Neural cell (in vitro differentiated cells): ENCODE results near the gene CEACAM8. TPM values are rescaled to one million over a fixed set of nuclear protein-coding genes. Genes with fewer than 3 reads are reported as not detected.

ENCODE experiments used
- H2AFZ ChIP-seq: fragments of 200-600, 300-800 bp; sonication (generic), shearing (Covaris generic); 2 replicates; pipeline ENCODE4 v1.6.0; 2014; ENCODE audit warnings: low read depth, mild to moderate bottlenecking, antibody characterized with exemption, low read length, moderate library complexity
- H3F3A ChIP-seq: fragments of 200-600 bp; shearing (Covaris generic); 2 replicates; pipeline ENCODE4 v1.6.1; 2016; ENCODE audit warnings: mild to moderate bottlenecking, moderate library complexity, mixed read lengths, antibody characterized with exemption, low read length; ENCODE audit not compliant: insufficient read depth, poor library complexity, severe bottlenecking
- H3K27ac ChIP-seq: fragments of 200-600, 300-800 bp; sonication (generic), shearing (Covaris generic); 2 replicates; pipeline ENCODE4 v1.5.1; 2014; ENCODE audit warnings: mild to moderate bottlenecking, low read length, moderate library complexity
- H3K27me3 ChIP-seq: fragments of 300-800, 200-600 bp; sonication (generic), shearing (Covaris generic); 2 replicates; pipeline ENCODE4 v1.6.0; 2014; ENCODE audit warnings: mild to moderate bottlenecking, low read depth, low read length, moderate library complexity; ENCODE audit not compliant: insufficient read depth
- H3K36me3 ChIP-seq: fragments of 300-800, 200-600 bp; sonication (generic), shearing (Covaris generic); 2 replicates; pipeline ENCODE4 v1.5.1; 2014; ENCODE audit warnings: mild to moderate bottlenecking, antibody characterized with exemption, low read length, moderate library complexity; ENCODE audit not compliant: insufficient read depth
- H3K4me2 ChIP-seq: fragments of 300-800, 200-600 bp; sonication (generic), shearing (Covaris generic); 2 replicates; pipeline ENCODE4 v1.6.0; 2014; ENCODE audit warnings: mild to moderate bottlenecking, low read length
- H3K4me3 ChIP-seq: fragments of 300-800, 200-600 bp; sonication (generic), shearing (Covaris generic); 2 replicates; pipeline ENCODE4 v1.5.1; 2014; ENCODE audit warnings: mild to moderate bottlenecking, low read length, moderate library complexity
- H3K79me2 ChIP-seq: fragments of 200-600 bp; shearing (Covaris generic); replicated peaks from 2 replicates; pipeline ENCODE4 v1.6.0; 2014; ENCODE audit warnings: mild to moderate bottlenecking, low read length, moderate library complexity; ENCODE audit not compliant: insufficient read depth
- H3K9ac ChIP-seq: fragments of 300-800, 200-600 bp; sonication (generic), shearing (Covaris generic); 2 replicates; pipeline ENCODE4 v1.6.1; 2016; ENCODE audit warnings: mild to moderate bottlenecking, low read length, mixed read lengths
- H3K9me2 ChIP-seq: fragments of 200-600 bp; shearing (Covaris generic); 2 replicates; pipeline ENCODE4 v1.6.1; 2016; ENCODE audit warnings: mild to moderate bottlenecking, low read length, mixed read lengths; ENCODE audit not compliant: insufficient read depth
- H3K9me3 ChIP-seq: fragments of 200-600, 300-800 bp; sonication (generic), shearing (Covaris generic); 2 replicates; pipeline ENCODE4 v1.6.1; 2016; ENCODE audit warnings: mild to moderate bottlenecking, mixed run types, low read length, moderate library complexity, mixed read lengths
- H4K20me1 ChIP-seq: fragments of 200-600 bp; shearing (Covaris generic); 2 replicates; pipeline ENCODE4 v1.6.1; 2016; ENCODE audit warnings: mild to moderate bottlenecking, mixed run types; ENCODE audit not compliant: insufficient read depth
- EP300 ChIP-seq: fragments of 450-650 bp; conservative IDR thresholded peaks from 2 replicates; pipeline ENCODE4 v1.6.1; 2014; ENCODE audit warnings: antibody characterized with exemption, mild to moderate bottlenecking, moderate library complexity; ENCODE audit not compliant: poor library complexity, severe bottlenecking
- EZH2 ChIP-seq: fragments of 200-600, 300-800 bp; shearing (Covaris generic), sonication (generic); IDR thresholded peaks from 2 replicates; pipeline ENCODE4 v1.6.1; 2014; ENCODE audit warnings: antibody characterized with exemption, low read length, borderline replicate concordance, mild to moderate bottlenecking; ENCODE audit not compliant: insufficient read depth, poor library complexity, severe bottlenecking
- MXI1 ChIP-seq: fragments of 450-650 bp; conservative IDR thresholded peaks from 2 replicates; pipeline ENCODE4 v1.6.1; 2014; ENCODE audit warnings: antibody characterized with exemption, mild to moderate bottlenecking; ENCODE audit not compliant: poor library complexity, severe bottlenecking
- POLR2AphosphoS5 ChIP-seq: IDR thresholded peaks from 2 replicates; pipeline ENCODE4 v1.6.1; 2012
- RAD21 ChIP-seq: fragments of 450-650 bp; conservative IDR thresholded peaks from 2 replicates; pipeline ENCODE4 v1.6.1; 2014; ENCODE audit warnings: antibody characterized with exemption, mild to moderate bottlenecking, moderate library complexity
- SMC3 ChIP-seq: fragments of 450-650 bp; conservative IDR thresholded peaks from 2 replicates; pipeline ENCODE4 v1.6.1; 2014; ENCODE audit warnings: antibody characterized with exemption, mild to moderate bottlenecking, moderate library complexity; ENCODE audit not compliant: poor library complexity
- TAF1 ChIP-seq: IDR thresholded peaks from 2 replicates; pipeline ENCODE4 v1.6.1; 2012; ENCODE audit warnings: low read depth
- polyA plus RNA-seq: library from polyadenylated mRNA; depleted of rRNA; stranded (reverse); fragments of >200 nt; gene quantifications from 2 replicates; pipeline ENCODE4 v1.2.3, GENCODE V29; 2014
- TF ChIP-seq, protein P1 (sequence below): IDR thresholded peaks from 2 replicates; pipeline ENCODE4 v1.6.1; 2012; ENCODE audit warnings: borderline replicate concordance
- TF ChIP-seq, protein P2 (sequence below): fragments of 450-650 bp; IDR thresholded peaks from 2 replicates; pipeline ENCODE4 v1.5.1; 2014; ENCODE audit warnings: antibody characterized with exemption, mild to moderate bottlenecking, moderate library complexity; ENCODE audit not compliant: poor library complexity, severe bottlenecking

CEACAM8 gene
- polyA plus RNA-seq, 1 donor from 2014 or later = not detected

DNA sequence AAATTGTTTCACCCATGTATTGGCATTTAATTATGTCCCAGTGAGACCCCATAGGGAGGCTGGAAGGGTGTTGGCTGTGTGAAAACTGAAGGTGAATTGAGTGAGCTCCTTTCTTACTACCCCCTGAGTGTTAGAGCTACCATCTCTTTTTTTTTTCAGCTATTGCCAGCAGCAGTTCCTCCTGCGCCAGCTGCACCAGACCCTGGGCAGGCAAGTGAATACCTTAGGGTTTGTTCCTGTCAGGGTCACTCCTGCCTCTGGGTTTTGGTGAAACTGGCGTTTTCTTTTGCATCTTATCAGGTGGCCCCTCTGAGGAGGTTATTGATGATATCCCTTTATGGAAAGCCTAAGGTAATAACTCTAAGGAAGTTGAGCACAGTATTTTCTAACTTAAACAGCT lies 25.5 kb downstream of the CEACAM8 start:
- Histone ChIP-seq H3F3A (no peaks in the 10 kb centered on the region), H4K20me1 (no peaks in the 10 kb centered on the region), H3K4me2 (no peak overlapping the region), H3K36me3 (no peaks in the 10 kb centered on the region), H3K79me2 (no peaks in the 10 kb centered on the region), H3K9me2 (no peaks in the 10 kb centered on the region), H3K27me3 (no peaks in the 10 kb centered on the region), H2AFZ (no peak overlapping the region), H3K27ac (no peak overlapping the region), H3K9me3 (no peaks in the 10 kb centered on the region), H3K9ac (no peak overlapping the region), H3K4me3 (no peak overlapping the region)
- TF ChIP-seq, protein P1, sequence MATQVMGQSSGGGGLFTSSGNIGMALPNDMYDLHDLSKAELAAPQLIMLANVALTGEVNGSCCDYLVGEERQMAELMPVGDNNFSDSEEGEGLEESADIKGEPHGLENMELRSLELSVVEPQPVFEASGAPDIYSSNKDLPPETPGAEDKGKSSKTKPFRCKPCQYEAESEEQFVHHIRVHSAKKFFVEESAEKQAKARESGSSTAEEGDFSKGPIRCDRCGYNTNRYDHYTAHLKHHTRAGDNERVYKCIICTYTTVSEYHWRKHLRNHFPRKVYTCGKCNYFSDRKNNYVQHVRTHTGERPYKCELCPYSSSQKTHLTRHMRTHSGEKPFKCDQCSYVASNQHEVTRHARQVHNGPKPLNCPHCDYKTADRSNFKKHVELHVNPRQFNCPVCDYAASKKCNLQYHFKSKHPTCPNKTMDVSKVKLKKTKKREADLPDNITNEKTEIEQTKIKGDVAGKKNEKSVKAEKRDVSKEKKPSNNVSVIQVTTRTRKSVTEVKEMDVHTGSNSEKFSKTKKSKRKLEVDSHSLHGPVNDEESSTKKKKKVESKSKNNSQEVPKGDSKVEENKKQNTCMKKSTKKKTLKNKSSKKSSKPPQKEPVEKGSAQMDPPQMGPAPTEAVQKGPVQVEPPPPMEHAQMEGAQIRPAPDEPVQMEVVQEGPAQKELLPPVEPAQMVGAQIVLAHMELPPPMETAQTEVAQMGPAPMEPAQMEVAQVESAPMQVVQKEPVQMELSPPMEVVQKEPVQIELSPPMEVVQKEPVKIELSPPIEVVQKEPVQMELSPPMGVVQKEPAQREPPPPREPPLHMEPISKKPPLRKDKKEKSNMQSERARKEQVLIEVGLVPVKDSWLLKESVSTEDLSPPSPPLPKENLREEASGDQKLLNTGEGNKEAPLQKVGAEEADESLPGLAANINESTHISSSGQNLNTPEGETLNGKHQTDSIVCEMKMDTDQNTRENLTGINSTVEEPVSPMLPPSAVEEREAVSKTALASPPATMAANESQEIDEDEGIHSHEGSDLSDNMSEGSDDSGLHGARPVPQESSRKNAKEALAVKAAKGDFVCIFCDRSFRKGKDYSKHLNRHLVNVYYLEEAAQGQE = no peak
- TF ChIP-seq, protein P2, sequence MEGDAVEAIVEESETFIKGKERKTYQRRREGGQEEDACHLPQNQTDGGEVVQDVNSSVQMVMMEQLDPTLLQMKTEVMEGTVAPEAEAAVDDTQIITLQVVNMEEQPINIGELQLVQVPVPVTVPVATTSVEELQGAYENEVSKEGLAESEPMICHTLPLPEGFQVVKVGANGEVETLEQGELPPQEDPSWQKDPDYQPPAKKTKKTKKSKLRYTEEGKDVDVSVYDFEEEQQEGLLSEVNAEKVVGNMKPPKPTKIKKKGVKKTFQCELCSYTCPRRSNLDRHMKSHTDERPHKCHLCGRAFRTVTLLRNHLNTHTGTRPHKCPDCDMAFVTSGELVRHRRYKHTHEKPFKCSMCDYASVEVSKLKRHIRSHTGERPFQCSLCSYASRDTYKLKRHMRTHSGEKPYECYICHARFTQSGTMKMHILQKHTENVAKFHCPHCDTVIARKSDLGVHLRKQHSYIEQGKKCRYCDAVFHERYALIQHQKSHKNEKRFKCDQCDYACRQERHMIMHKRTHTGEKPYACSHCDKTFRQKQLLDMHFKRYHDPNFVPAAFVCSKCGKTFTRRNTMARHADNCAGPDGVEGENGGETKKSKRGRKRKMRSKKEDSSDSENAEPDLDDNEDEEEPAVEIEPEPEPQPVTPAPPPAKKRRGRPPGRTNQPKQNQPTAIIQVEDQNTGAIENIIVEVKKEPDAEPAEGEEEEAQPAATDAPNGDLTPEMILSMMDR = no peak
- TF ChIP-seq MXI1 (no peak), EZH2 (no peak), RAD21 (no peak), EP300 (no peak), POLR2AphosphoS5 (no peak), SMC3 (no peak), TAF1 (no peak)

DNA sequence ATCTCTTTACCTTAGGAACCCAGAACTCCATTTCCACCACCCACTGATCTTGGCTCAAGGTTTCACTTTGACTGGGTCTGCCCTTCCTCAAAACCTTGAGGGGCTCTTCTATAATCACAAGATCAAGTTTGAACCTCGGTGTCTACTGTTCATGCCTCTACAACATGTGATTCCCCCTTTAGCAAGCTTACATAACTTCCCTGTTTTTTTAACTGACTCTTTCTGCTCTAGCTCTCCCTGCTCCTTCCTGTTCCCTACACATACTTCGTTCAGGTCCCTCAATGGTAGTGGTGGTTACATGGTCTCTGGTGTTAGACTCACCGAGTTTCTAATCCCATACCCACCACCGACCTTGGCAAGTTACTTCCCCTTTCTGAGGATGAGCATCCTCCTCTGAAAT lies 26.7 kb downstream of the CEACAM8 start:
- Histone ChIP-seq H4K20me1 (no peaks in the 10 kb centered on the region), H3F3A (no peaks in the 10 kb centered on the region), H3K9me2 (no peaks in the 10 kb centered on the region), H3K27me3 (no peaks in the 10 kb centered on the region), H3K36me3 (no peaks in the 10 kb centered on the region), H3K4me3 (no peak overlapping the region), H3K4me2 (no peak overlapping the region), H3K9me3 (no peaks in the 10 kb centered on the region), H2AFZ (no peak overlapping the region), H3K27ac (no peak overlapping the region), H3K79me2 (no peaks in the 10 kb centered on the region), H3K9ac (no peak overlapping the region)
- TF ChIP-seq MXI1 = no peak
- TF ChIP-seq, protein P1 = no peak
- TF ChIP-seq, protein P2 = no peak
- no peak for TF ChIP-seq TAF1
- TF ChIP-seq POLR2AphosphoS5 = no peak
- TF ChIP-seq SMC3 = no peak
- no peak for TF ChIP-seq RAD21
- no peak for TF ChIP-seq EZH2
- no peak for TF ChIP-seq EP300
